CD14-positive monocyte (primary cell): ENCODE data around the gene KIF18A. TPM values are rescaled to one million over a fixed set of nuclear protein-coding genes. Genes with fewer than 3 reads are reported as not detected.
"Not testable (repeated sequence)": the region's sequence is repeated elsewhere in the genome, so short reads cannot be mapped to it uniquely, and the experiment has no call there.

ENCODE experiments used
- DNase-seq, 3 donors: peaks; one replicate each; pipeline ENCODE4 v3.0.0-alpha.2; 2011 to 2022
- H2AFZ ChIP-seq: 2 replicates; pipeline ENCODE4 v1.6.0; 2012; ENCODE audit warnings: mild to moderate bottlenecking, low read depth, low read length, inconsistent platforms; ENCODE audit not compliant: insufficient read depth, poor library complexity, severe bottlenecking
- H3K27ac ChIP-seq, 2 donors: 1 replicate in 1 of 2; 2 replicates in 1 of 2; pipeline ENCODE4 v1.5.1; 2012 to 2013; ENCODE audit warnings: low read length in 2 of 2, control low read depth in 1 of 2, inconsistent platforms in 1 of 2, low read depth in 1 of 2, mild to moderate bottlenecking in 1 of 2
- H3K27me3 ChIP-seq, 2 donors: one replicate each; pipeline versions ENCODE4 v1.6.0 to v1.6.1; 2011 to 2013; ENCODE audit warnings: low read length in 2 of 2; ENCODE audit not compliant: control insufficient read depth in 2 of 2, insufficient read depth in 2 of 2
- H3K36me3 ChIP-seq, 2 donors: replicated peaks in 1 of 2; 1 replicate in 1 of 2; 2 replicates in 1 of 2; pipeline versions ENCODE4 v1.5.1 to v1.6.1; 2012 to 2013; ENCODE audit warnings: low read length in 2 of 2, control low read depth in 1 of 2, inconsistent platforms in 1 of 2, mild to moderate bottlenecking in 1 of 2; ENCODE audit not compliant: insufficient read depth in 2 of 2, control insufficient read depth in 1 of 2
- H3K4me1 ChIP-seq, 2 donors: 1 replicate in 1 of 2; 2 replicates in 1 of 2; pipeline versions ENCODE4 v1.5.1 to v1.6.1; 2012 to 2013; ENCODE audit warnings: low read length in 2 of 2, control low read depth in 1 of 2, inconsistent platforms in 1 of 2, mild to moderate bottlenecking in 1 of 2, moderate library complexity in 1 of 2; ENCODE audit not compliant: insufficient read depth in 2 of 2, control insufficient read depth in 1 of 2
- H3K4me2 ChIP-seq: replicated peaks from 2 replicates; pipeline ENCODE3; 2012; ENCODE audit warnings: low read length, moderate library complexity, mild to moderate bottlenecking; ENCODE audit not compliant: poor library complexity, severe bottlenecking; ENCODE audit errors: extremely low read depth
- H3K4me3 ChIP-seq, 3 experiments: fragments of 200-600 bp in 1 of 3; sonication (generic) in 1 of 3; replicated peaks in 1 of 3; 1 replicate in 2 of 3; 2 replicates in 1 of 3; pipeline ENCODE4 v1.5.1; 2011 to 2013; ENCODE audit warnings: low read length in 3 of 3, mild to moderate bottlenecking in 3 of 3, control low read depth in 2 of 3, low read depth in 2 of 3, inconsistent platforms in 1 of 3, moderate library complexity in 1 of 3
- H3K79me2 ChIP-seq: 2 replicates; pipeline ENCODE4 v1.6.0; 2012; ENCODE audit warnings: mild to moderate bottlenecking, control low read depth, inconsistent platforms, low read length, moderate library complexity; ENCODE audit not compliant: insufficient read depth
- H3K9ac ChIP-seq: 2 replicates; pipeline ENCODE4 v1.6.0; 2017; ENCODE audit warnings: low read length, mild to moderate bottlenecking; ENCODE audit not compliant: insufficient read depth, poor library complexity, severe bottlenecking
- H3K9me3 ChIP-seq, 2 donors: replicated peaks in 1 of 2; 1 replicate in 1 of 2; 2 replicates in 1 of 2; pipeline versions ENCODE4 v1.5.1 to v1.6.1; 2012 to 2013; ENCODE audit warnings: low read length in 2 of 2, control low read depth in 1 of 2; ENCODE audit not compliant: control insufficient read depth in 1 of 2, insufficient read depth in 1 of 2
- H4K20me1 ChIP-seq: 2 replicates; pipeline ENCODE4 v1.6.0; 2012; ENCODE audit warnings: mild to moderate bottlenecking, low read length, control low read depth, moderate library complexity; ENCODE audit not compliant: insufficient read depth
- H3K27ac Mint-ChIP-seq, 7 donors: one replicate each; pipeline ENCODE4 v1.8.0; 2020; ENCODE audit warnings: mild to moderate bottlenecking in 7 of 7, mixed read lengths in 7 of 7, moderate library complexity in 6 of 7, inconsistent platforms in 2 of 7
- H3K27me3 Mint-ChIP-seq, 3 donors: one replicate each; pipeline ENCODE4 v1.8.0; 2021 to 2022; ENCODE audit warnings: low read depth in 3 of 3, mild to moderate bottlenecking in 3 of 3, mixed read lengths in 3 of 3, moderate library complexity in 3 of 3, inconsistent platforms in 1 of 3
- H3K36me3 Mint-ChIP-seq, 2 donors: one replicate each; pipeline ENCODE4 v1.8.0; 2020; ENCODE audit warnings: mixed read lengths in 2 of 2, inconsistent platforms in 1 of 2, mild to moderate bottlenecking in 1 of 2
- H3K4me1 Mint-ChIP-seq: one replicate; pipeline ENCODE4 v1.8.0; 2020; ENCODE audit warnings: mild to moderate bottlenecking, mixed read lengths
- H3K4me3 Mint-ChIP-seq, 2 donors: one replicate each; pipeline ENCODE4 v1.8.0; 2020; ENCODE audit warnings: mild to moderate bottlenecking in 2 of 2, mixed read lengths in 2 of 2, moderate library complexity in 1 of 2
- H3K9me3 Mint-ChIP-seq, 7 donors: one replicate each; pipeline ENCODE4 v1.8.0; 2020 to 2022; ENCODE audit warnings: mixed read lengths in 7 of 7, mild to moderate bottlenecking in 6 of 7, moderate library complexity in 6 of 7, inconsistent platforms in 2 of 7
- CTCF ChIP-seq: fragments of 200-600 bp; IDR thresholded peaks from one replicate; pipeline ENCODE4 v1.8.0; 2022; ENCODE audit warnings: antibody characterized with exemption, mild to moderate bottlenecking
- WGBS: methylation state at CpG from one replicate; pipeline ENCODE4 v1.1.5; 2013; ENCODE audit warnings: missing lambda C conversion rate; ENCODE audit not compliant: insufficient coverage; 5-methylcytosine and 5-hydroxymethylcytosine counted together
- intact Hi-C, 2 donors: fragments of 100-400 bp; cut with micrococcal nuclease; formaldehyde crosslinking; loops; one replicate each; pipeline versions ENCODE4 v1.15.0 to v1.15.1; 2023
- polyA plus RNA-seq, 3 donors: library from polyadenylated mRNA; depleted of rRNA in 1 of 3; unstranded in 2 of 3; stranded (reverse) in 1 of 3; fragments of 300-500 nt in 2 of 3; fragments of >200 nt in 1 of 3; fragmentation: Illumina TruSeq in 2 of 3; gene quantifications; 1 replicate in 2 of 3; 2 replicates in 1 of 3; pipeline ENCODE4 v1.2.3, GENCODE V29; 2012 to 2021

The KIF18A gene
- polyA plus RNA-seq, 3 donors: 0.13 to 0.73 TPM; not detected in 1

- no peak for DNase-seq
- Mint-ChIP-seq H3K9me3 (peaks cover 16 to 37% (median 22%) of the 10 kb centered on the region in 7 donors), H3K36me3 (peaks cover 0 to 13% of the 10 kb centered on the region in 2 donors)
These were observed 29.9 kb upstream of the KIF18A start for GRCh38 chr11:28137832-28138231.

GRCh38 chr11:28137366-28137765 is 29.4 kb upstream of the KIF18A start:
- intact Hi-C loops: no loop called here
- no peak overlapping the region for H3K27ac ChIP-seq
- 100% methylated on average over 2 of the region's 3 CpGs for WGBS
- peaks cover 0 to 13% of the 10 kb centered on the region in 2 donors for H3K36me3 Mint-ChIP-seq
- no peak for TF ChIP-seq CTCF
- H3K79me2 ChIP-seq: no peaks in the 10 kb centered on the region
- no peak overlapping the region for H3K27ac Mint-ChIP-seq
- H3K36me3 ChIP-seq: peaks cover 0 to 15% of the 10 kb centered on the region in 2 donors
- no peaks in the 10 kb centered on the region for H3K4me1 ChIP-seq
- H3K4me2 ChIP-seq: no peak overlapping the region
- no peaks in the 10 kb centered on the region for H3K27me3 ChIP-seq
- no peak overlapping the region for H3K4me3 ChIP-seq
- H2AFZ ChIP-seq: no peak overlapping the region
- DNase-seq: no peak
- no peak overlapping the region for H3K9ac ChIP-seq
- H3K9me3 ChIP-seq: peaks cover 27 to 31% of the 10 kb centered on the region in 2 donors
- no peaks in the 10 kb centered on the region for H3K27me3 Mint-ChIP-seq
- H3K9me3 Mint-ChIP-seq: peaks cover 16 to 37% (median 22%) of the 10 kb centered on the region in 7 donors
- H3K4me3 Mint-ChIP-seq: no peak overlapping the region
- no peaks in the 10 kb centered on the region for H4K20me1 ChIP-seq
- H3K4me1 Mint-ChIP-seq: no peaks in the 10 kb centered on the region

More at GRCh38 chr11:28137832-28138231, 29.9 kb upstream of the KIF18A start:
- Histone ChIP-seq H3K9me3 (peaks cover 27 to 31% of the 10 kb centered on the region in 2 donors), H3K4me1 (no peaks in the 10 kb centered on the region), H4K20me1 (no peaks in the 10 kb centered on the region), H3K4me3 (no peak overlapping the region), H2AFZ (no peak overlapping the region), H3K4me2 (no peak overlapping the region), H3K27ac (no peak overlapping the region), H3K79me2 (no peaks in the 10 kb centered on the region), H3K9ac (no peak overlapping the region), H3K36me3 (peaks cover 0 to 15% of the 10 kb centered on the region in 2 donors), H3K27me3 (no peaks in the 10 kb centered on the region)
- TF ChIP-seq CTCF: no peak
- no peaks in the 10 kb centered on the region for H3K4me1 Mint-ChIP-seq
- H3K27me3 Mint-ChIP-seq: no peaks in the 10 kb centered on the region
- WGBS: 100% methylated on average over 1 of the region's 1 CpG
- H3K4me3 Mint-ChIP-seq: no peak overlapping the region
- no peak overlapping the region for H3K27ac Mint-ChIP-seq
- intact Hi-C loops: no loop called here

- peaks cover 2 to 18% of the 10 kb centered on the region in 2 donors for H3K36me3 Mint-ChIP-seq
- H3K27me3 Mint-ChIP-seq, intact Hi-C loops, H4K20me1 ChIP-seq, H3K4me1 ChIP-seq, H3K4me3 ChIP-seq, H3K4me1 Mint-ChIP-seq, H3K4me3 Mint-ChIP-seq, H3K27ac Mint-ChIP-seq, H3K9ac ChIP-seq, H3K4me2 ChIP-seq, H3K27me3 ChIP-seq, DNase-seq, H2AFZ ChIP-seq, H3K79me2 ChIP-seq, H3K27ac ChIP-seq: not testable (repeated sequence)
- H3K9me3 Mint-ChIP-seq: peaks cover 16 to 36% (median 22%) of the 10 kb centered on the region in 7 donors
- WGBS: no CpG with 5 or more reads among the region's 4 CpGs
- Histone ChIP-seq H3K36me3 (peaks cover 0 to 16% of the 10 kb centered on the region in 2 donors), H3K9me3 (peaks cover 27 to 31% of the 10 kb centered on the region in 2 donors)
These were observed 28.2 kb upstream of the KIF18A start for GRCh38 chr11:28136157-28136556.
